Neural crest cell (in vitro differentiated cells): Measurements from ENCODE around the gene CDK10. TPM values are rescaled to one million over a fixed set of nuclear protein-coding genes. Genes with fewer than 3 reads are reported as not detected.

Source experiments
- DNase-seq: peaks from one replicate; pipeline ENCODE4 v3.0.0; 2021; ENCODE audit warnings: low read depth, mixed read lengths, low spot score
- H3K27ac Mint-ChIP-seq: one replicate; pipeline ENCODE4 v1.8.0; 2021; ENCODE audit warnings: mild to moderate bottlenecking, mixed read lengths; ENCODE audit not compliant: unreplicated experiment
- H3K27me3 Mint-ChIP-seq: 2 replicates; pipeline ENCODE4 v1.8.0; 2021; ENCODE audit warnings: low read depth, mild to moderate bottlenecking, mixed read lengths
- H3K36me3 Mint-ChIP-seq: 2 replicates; pipeline ENCODE4 v1.8.0; 2021; ENCODE audit warnings: low read depth, mild to moderate bottlenecking, mixed read lengths
- H3K4me1 Mint-ChIP-seq: 2 replicates; pipeline ENCODE4 v1.8.0; 2021; ENCODE audit warnings: mixed read lengths
- H3K4me3 Mint-ChIP-seq: one replicate; pipeline ENCODE4 v1.8.0; 2021; ENCODE audit warnings: mild to moderate bottlenecking, mixed read lengths
- H3K9me3 Mint-ChIP-seq: 2 replicates; pipeline ENCODE4 v1.8.0; 2021; ENCODE audit warnings: mixed read lengths
- long read RNA-seq: library from polyadenylated mRNA; unstranded; transcript quantifications from one replicate; pipeline ENCODE4 v2.0.0, GENCODE V29; 2020
- total RNA-seq: library from RNA; stranded (reverse); gene quantifications from 2 replicates; pipeline ENCODE4 v1.2.1, GENCODE V29; 2021
- TF ChIP-seq, protein P1 (sequence below): fragments of 200-600 bp; sonication (generic); conservative IDR thresholded peaks from 2 replicates; pipeline ENCODE4 v1.5.0; 2021; ENCODE audit warnings: antibody characterized with exemption, mild to moderate bottlenecking

CDK10 gene, protein sequence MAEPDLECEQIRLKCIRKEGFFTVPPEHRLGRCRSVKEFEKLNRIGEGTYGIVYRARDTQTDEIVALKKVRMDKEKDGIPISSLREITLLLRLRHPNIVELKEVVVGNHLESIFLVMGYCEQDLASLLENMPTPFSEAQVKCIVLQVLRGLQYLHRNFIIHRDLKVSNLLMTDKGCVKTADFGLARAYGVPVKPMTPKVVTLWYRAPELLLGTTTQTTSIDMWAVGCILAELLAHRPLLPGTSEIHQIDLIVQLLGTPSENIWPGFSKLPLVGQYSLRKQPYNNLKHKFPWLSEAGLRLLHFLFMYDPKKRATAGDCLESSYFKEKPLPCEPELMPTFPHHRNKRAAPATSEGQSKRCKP
- 127 and 131 TPM in 2 replicates for total RNA-seq
- long read RNA-seq, partial matches to known transcripts = 2 of 21 reads
- long read RNA-seq, other reads (novel, unspliced or antisense) = 14 of 21 reads

DNA sequence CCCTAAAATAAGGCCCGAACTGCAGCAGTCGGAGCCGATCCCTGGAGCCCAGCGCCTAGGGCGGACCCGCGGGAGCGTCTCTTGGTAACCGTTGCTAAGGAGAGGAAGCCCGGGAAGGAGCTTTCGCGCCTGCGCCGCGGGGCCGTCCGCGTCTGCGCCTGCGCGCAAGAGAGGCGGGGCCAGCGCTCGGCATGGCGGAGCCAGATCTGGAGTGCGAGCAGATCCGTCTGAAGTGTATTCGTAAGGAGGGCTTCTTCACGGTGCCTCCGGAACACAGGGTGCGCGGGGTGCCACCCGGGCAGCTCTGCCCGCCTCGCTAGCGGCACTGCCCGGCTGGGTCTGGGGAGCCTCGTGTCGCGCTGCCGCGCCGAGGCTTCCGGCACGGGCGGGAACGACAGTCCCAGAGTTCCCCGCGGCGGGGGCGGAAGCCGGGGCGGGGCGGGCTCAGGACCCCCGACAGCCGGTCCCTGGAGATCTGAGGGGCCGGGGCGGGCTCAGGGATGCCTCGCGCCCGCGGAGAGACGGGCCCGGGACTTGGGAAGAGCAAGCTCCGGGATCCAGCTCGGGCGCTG is at the start of gene CDK10:
CDK10 (plus strand) TSS at position 170 of the 572 bp plus-strand sequence; CDS start at position 192, 22 bp downstream.
- DNase-seq = peak; percentile 96
- H3K4me1 Mint-ChIP-seq = peaks cover 11% of the 10 kb centered on the region
- H3K4me3 Mint-ChIP-seq = peak within 1 kb of the TSS; percentile 96
- H3K36me3 Mint-ChIP-seq = peaks cover 42% of the 10 kb centered on the region
- TF ChIP-seq, protein P1, sequence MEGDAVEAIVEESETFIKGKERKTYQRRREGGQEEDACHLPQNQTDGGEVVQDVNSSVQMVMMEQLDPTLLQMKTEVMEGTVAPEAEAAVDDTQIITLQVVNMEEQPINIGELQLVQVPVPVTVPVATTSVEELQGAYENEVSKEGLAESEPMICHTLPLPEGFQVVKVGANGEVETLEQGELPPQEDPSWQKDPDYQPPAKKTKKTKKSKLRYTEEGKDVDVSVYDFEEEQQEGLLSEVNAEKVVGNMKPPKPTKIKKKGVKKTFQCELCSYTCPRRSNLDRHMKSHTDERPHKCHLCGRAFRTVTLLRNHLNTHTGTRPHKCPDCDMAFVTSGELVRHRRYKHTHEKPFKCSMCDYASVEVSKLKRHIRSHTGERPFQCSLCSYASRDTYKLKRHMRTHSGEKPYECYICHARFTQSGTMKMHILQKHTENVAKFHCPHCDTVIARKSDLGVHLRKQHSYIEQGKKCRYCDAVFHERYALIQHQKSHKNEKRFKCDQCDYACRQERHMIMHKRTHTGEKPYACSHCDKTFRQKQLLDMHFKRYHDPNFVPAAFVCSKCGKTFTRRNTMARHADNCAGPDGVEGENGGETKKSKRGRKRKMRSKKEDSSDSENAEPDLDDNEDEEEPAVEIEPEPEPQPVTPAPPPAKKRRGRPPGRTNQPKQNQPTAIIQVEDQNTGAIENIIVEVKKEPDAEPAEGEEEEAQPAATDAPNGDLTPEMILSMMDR = no peak
- H3K9me3 Mint-ChIP-seq = peaks cover 13% of the 10 kb centered on the region
- H3K27ac Mint-ChIP-seq = peak within 1 kb of the TSS; percentile 93
- peaks cover 3% of the 10 kb centered on the region for H3K27me3 Mint-ChIP-seq

DNA sequence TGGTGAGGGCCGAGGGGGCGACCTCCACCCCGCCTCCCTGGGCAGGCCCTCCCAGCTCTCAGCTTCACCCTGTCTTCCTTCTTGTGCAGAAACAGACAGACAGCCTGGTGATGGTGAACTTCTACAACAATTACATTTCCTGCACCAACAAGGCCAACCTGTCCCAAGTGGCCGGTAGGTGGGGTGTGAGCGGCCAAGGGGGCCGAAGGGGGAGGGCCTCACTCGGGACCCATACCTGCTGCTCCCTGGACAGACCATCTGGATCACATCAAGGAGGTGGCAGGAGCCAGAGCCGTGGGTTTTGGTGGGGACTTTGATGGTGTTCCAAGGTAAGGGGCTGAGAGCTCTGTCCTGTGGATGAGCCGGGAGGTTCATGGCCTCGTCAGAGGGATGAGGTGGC is 49.1 kb upstream of the CDK10 start:
- Mint-ChIP-seq H3K4me1 (peaks cover 9% of the 10 kb centered on the region), H3K27ac (no peak overlapping the region), H3K4me3 (no peak overlapping the region), H3K9me3 (no peaks in the 10 kb centered on the region), H3K36me3 (no peaks in the 10 kb centered on the region), H3K27me3 (peaks cover 26% of the 10 kb centered on the region)
- TF ChIP-seq, protein P1 = no peak
- no peak for DNase-seq

DNA sequence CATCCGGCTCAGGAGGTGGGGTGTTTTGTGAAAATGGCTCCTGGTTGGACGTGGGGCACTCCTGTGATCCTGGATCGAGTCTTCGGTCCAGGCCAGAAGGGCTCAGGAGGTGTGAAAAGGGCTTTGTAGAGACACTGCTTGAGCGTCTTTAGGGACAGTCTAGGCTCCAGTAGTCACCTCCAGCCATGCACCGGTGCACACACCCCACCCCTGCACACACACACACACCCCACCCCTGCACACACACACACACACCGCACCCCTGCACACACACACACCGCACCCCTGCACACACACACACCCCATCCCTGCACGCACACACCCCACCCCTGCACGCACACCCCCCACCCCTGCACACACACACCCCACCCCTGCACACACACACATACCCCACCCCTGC is 48.0 kb upstream of the CDK10 start:
- TF ChIP-seq, protein P1 = no peak
- no peaks in the 10 kb centered on the region for H3K36me3 Mint-ChIP-seq
- no peak overlapping the region for H3K27ac Mint-ChIP-seq
- H3K4me1 Mint-ChIP-seq = peaks cover 9% of the 10 kb centered on the region
- no peaks in the 10 kb centered on the region for H3K9me3 Mint-ChIP-seq
- no peak overlapping the region for H3K4me3 Mint-ChIP-seq
- DNase-seq = no peak
- peaks cover 19% of the 10 kb centered on the region for H3K27me3 Mint-ChIP-seq

DNA sequence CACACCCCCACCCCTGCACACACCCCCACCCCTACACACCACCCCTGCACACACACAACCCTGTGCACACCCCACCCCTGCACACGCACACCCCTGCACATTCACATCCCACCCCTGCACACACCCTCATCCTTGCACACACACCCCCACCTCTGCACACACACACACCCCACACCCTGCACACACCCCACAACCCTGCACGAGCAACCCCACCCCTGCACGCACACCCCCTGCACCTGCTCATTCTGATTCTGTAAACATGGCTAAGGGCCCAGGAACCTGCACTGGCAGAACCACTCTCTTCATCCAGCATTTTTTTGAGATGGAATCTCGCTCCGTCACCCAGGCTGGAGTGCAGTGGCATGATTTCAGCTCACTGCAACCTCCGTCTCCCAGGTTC is 47.1 kb upstream of the CDK10 start:
- Mint-ChIP-seq H3K27me3 (peaks cover 10% of the 10 kb centered on the region), H3K4me1 (peaks cover 9% of the 10 kb centered on the region), H3K9me3 (no peaks in the 10 kb centered on the region), H3K36me3 (no peaks in the 10 kb centered on the region), H3K4me3 (no peak overlapping the region), H3K27ac (no peak overlapping the region)
- no peak for DNase-seq
- TF ChIP-seq, protein P1 = no peak

DNA sequence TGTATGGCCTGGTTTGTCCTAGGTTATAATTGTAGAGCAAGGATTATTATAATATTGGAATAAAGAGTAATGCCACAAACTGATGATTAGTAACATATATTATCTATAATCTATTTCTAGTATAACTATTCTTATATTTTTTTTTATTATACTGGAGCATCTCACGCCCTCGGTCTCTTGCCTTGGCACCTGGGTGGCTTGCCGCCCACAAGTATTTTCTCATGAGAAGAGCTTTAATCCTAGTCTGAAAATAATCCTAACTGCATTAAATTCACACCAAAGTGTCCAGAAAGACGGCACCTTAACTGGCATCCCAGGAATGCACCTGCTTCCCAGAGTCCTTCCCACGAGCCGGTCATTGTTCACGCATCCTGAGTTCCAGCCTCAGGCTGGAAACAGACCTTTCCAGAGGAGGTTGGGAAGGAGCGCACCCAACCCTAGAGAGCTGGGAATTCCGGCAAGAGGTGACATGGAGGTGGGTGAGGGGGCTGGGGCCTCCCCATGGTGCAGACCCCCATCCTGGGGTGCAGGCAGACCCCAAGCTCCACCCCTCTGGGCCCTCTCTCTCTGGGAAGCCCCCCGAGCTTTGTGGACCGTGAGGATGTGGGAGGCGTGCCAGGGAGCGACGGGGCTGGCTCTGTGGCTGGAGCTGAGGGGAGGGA is 44.9 kb upstream of the CDK10 start:
- Mint-ChIP-seq H3K27ac (no peak overlapping the region), H3K9me3 (no peaks in the 10 kb centered on the region), H3K4me1 (peaks cover 9% of the 10 kb centered on the region), H3K36me3 (no peaks in the 10 kb centered on the region), H3K4me3 (peak overlapping the region; percentile 69), H3K27me3 (no peaks in the 10 kb centered on the region)
- no peak for DNase-seq
- TF ChIP-seq, protein P1 = no peak
